Kidney (tissue), 14 donors: ENCODE measurements around the gene EDN3. TPM values are rescaled to one million over a fixed set of nuclear protein-coding genes. Genes with fewer than 3 reads are reported as not detected.

Experiments
- DNase-seq, 5 donors: peaks; one replicate each; pipeline ENCODE4 v3.0.0-alpha.2; 2013 to 2020
- FAIRE-seq: peaks from 2 replicates; lab custom pipeline; 2012; peaks lifted over from hg19 to GRCh38; lab: Jason Lieb, UNC
- H3K27ac ChIP-seq, 2 donors: one replicate each; pipeline ENCODE4 v1.7.0; 2013; ENCODE audit warnings: low read depth in 2 of 2, low read length in 2 of 2, inconsistent platforms in 1 of 2
- H3K27me3 ChIP-seq: one replicate; pipeline ENCODE4 v1.7.1; 2013; ENCODE audit warnings: low read length, inconsistent platforms; ENCODE audit not compliant: control insufficient read depth, insufficient read depth
- H3K36me3 ChIP-seq, 3 donors: one replicate each; pipeline versions ENCODE4 v1.7.0 to v1.7.1; 2013; ENCODE audit warnings: low read length in 3 of 3, control low read depth in 1 of 3, inconsistent platforms in 1 of 3; ENCODE audit not compliant: insufficient read depth in 3 of 3, control insufficient read depth in 2 of 3
- H3K4me1 ChIP-seq, 3 donors: one replicate each; pipeline versions ENCODE4 v1.7.0 to v1.7.1; 2013; ENCODE audit warnings: low read length in 3 of 3, inconsistent platforms in 1 of 3, low read depth in 1 of 3; ENCODE audit not compliant: control insufficient read depth in 2 of 3, insufficient read depth in 2 of 3
- H3K4me3 ChIP-seq, 3 donors: one replicate each; pipeline versions ENCODE4 v1.7.0 to v1.8.1; 2013; ENCODE audit warnings: low read length in 3 of 3, control low read depth in 1 of 3, inconsistent platforms in 1 of 3
- H3K9ac ChIP-seq, 3 donors: one replicate each; pipeline versions ENCODE4 v1.7.0 to v1.7.1; 2013; ENCODE audit warnings: low read length in 3 of 3, control low read depth in 1 of 3, inconsistent platforms in 1 of 3
- H3K9me3 ChIP-seq, 3 donors: one replicate each; pipeline versions ENCODE4 v1.7.0 to v1.7.1; 2013; ENCODE audit warnings: low read length in 3 of 3, control low read depth in 1 of 3, inconsistent platforms in 1 of 3; ENCODE audit not compliant: control insufficient read depth in 2 of 3, insufficient read depth in 1 of 3
- CTCF ChIP-seq: IDR thresholded peaks from 3 replicates; pipeline ENCODE4 v1.5.1; 2012; ENCODE audit warnings: mild to moderate bottlenecking, moderate library complexity, borderline replicate concordance; ENCODE audit not compliant: insufficient read depth; ENCODE audit errors: extremely low read depth
- intact Hi-C: fragments of 100-400 bp; cut with DNase I; formaldehyde crosslinking; loops from one replicate; pipeline ENCODE4 v1.11.1; 2022
- polyA plus RNA-seq: library from polyadenylated mRNA; stranded (reverse); fragments of 350-450 nt; fragmentation: Illumina TruSeq; extraction: RNeasy Lipid Tissue Mini Kit (QIAGEN cat#74804); gene quantifications from one replicate; pipeline ENCODE4 v1.2.3, GENCODE V29; 2014; ENCODE audit warnings: low read depth, low replicate concordance; ENCODE audit not compliant: insufficient read depth
- total RNA-seq: library from RNA; stranded (reverse); fragmentation: NEBNext Ultra II Directional; extraction: Animal tissue kit (Norgen Biotek cat#: 25700); gene quantifications from one replicate; pipeline ENCODE4 v1.2.1, GENCODE V29; 2021
- donor health status: control.
- donor health status: control.
- donor health status: control.
- donor health status: control.
- donor health status: control.
- donor health status: DM: yes; HTN: yes; CAD: no.
- donor health status: Normal renal cell carcinoma (clear cell type).

EDN3 gene
- total and polyA plus RNA-seq, 2 donors from 2014 or later, result 0.19 TPM; not detected in 1

DNA sequence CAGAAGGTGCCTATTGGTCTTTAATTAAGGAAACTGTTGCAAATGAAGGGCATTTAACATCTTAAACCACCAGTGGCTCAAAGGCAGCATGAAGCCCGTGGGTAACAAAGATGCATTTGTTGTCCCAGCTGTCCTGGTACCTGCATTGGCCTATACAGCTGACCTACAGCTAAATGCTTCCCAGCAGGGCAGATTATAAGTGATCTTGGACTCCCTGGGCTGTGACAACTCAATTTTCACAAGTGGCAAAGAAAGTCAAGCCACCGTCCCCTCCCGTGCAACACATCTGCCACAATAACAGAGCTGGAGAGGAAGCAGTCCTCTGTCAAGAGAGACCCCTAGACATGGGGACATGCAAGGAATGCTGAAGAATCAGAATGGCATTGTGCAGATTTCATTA, 31.5 kb upstream of the EDN3 start:
- FAIRE-seq (no peak), DNase-seq (peak in 3 of 5 donors; percentile 14 to 53 (median 22))
- no peak for TF ChIP-seq CTCF
- H3K9me3 ChIP-seq, result no peaks in the 10 kb centered on the region
- no peak overlapping the region for H3K9ac ChIP-seq
- no peaks in the 10 kb centered on the region for H3K4me1 ChIP-seq
- no peak overlapping the region for H3K27ac ChIP-seq
- intact Hi-C loops, result no loop called here
- H3K36me3 ChIP-seq, result no peaks in the 10 kb centered on the region
- no peaks in the 10 kb centered on the region for H3K27me3 ChIP-seq
- H3K4me3 ChIP-seq, result no peak overlapping the region

DNA sequence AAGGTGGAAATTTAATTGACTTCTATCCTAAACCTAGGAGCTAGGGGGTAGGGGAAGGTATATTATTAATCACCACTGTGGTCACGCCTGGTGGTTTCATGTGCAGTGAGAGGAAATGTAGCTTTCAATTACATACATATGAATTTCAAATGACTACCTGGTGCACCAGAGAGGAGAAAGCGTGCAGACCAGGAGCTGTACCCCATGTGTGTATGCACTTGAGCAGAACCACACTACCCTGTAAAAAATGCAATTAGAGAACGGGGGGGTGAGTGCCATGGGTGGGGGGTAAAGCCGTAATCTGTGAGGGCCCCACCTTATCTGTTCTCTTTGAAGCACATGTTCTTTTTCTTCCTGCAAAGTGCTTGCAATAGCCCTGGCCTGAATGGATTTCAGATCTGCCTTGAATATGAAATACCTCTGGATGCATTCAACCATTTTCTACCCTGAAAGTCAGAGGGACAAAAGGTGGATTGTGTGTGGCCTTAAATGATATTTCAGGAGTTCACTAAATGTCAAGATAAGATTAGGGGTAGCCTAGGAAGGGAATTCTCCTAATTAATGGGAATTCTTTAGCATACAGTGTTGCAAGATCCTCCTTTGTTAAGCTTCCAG, 30.9 kb upstream of the EDN3 start:
- H3K36me3 ChIP-seq, result no peaks in the 10 kb centered on the region
- DNase-seq (peak in 4 of 5 donors; percentile 57 to 78 (median 64)), FAIRE-seq (no peak)
- TF ChIP-seq CTCF, result no peak
- H3K4me1 ChIP-seq, result no peaks in the 10 kb centered on the region
- intact Hi-C loops, result no loop called here
- no peak overlapping the region for H3K27ac ChIP-seq
- H3K27me3 ChIP-seq, result no peaks in the 10 kb centered on the region
- H3K9me3 ChIP-seq, result no peaks in the 10 kb centered on the region
- H3K4me3 ChIP-seq, result no peak overlapping the region
- no peak overlapping the region for H3K9ac ChIP-seq

DNA sequence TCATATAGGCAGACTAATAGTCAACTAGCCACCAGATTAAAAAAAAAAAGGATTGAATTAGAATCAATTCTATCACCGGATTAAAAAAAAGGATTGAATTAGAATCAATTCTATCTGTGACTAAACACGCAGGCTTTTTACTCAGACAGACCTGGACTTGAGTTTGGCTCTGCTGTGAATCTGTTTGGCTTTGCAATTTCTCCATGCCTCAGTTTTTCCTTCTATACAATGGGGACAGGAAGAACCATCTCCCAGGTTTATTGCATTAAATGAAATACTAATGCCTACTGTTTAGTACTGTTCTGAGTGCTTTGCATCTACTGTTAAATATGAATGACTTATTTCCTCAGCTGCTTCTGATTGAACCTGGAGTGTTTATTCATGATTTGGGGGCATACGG, 30.0 kb upstream of the EDN3 start:
- TF ChIP-seq CTCF, result no peak
- DNase-seq, result no peak
- Histone ChIP-seq H3K27me3 (no peaks in the 10 kb centered on the region), H3K9ac (no peak overlapping the region), H3K9me3 (no peaks in the 10 kb centered on the region), H3K4me3 (no peak overlapping the region), H3K4me1 (no peaks in the 10 kb centered on the region), H3K27ac (no peak overlapping the region), H3K36me3 (no peaks in the 10 kb centered on the region)
- intact Hi-C loops, result no loop called here
- FAIRE-seq, result no peak
